Measurements from ENCODE around the gene COMTD1.

The COMTD1 gene

GRCh38 chr10:75261813-75262705 lies 26.3 kb upstream of the COMTD1 start:
- no peak overlapping the region for H3K4me3 ChIP-seq (ENCODE audit: low read depth, low read length)
- in situ Hi-C loops (cut with HindIII; ENCODE audit: low sequenced_read_pairs): no loop called here
- no peak for DNase-seq (ENCODE audit: low read depth)
- no peak for TF ChIP-seq CTCF (IDR thresholded peaks at IDR 0.05; ENCODE audit: low read depth, low read length, missing control alignments)

GRCh38 chr10:75260990-75261389 lies 25.2 kb upstream of the COMTD1 start:
- no peak for DNase-seq (ENCODE audit: low read depth)
- H3K4me3 ChIP-seq (ENCODE audit: low read depth, low read length): no peak overlapping the region
- in situ Hi-C loops (cut with HindIII; ENCODE audit: low sequenced_read_pairs): no loop called here
- TF ChIP-seq CTCF (IDR thresholded peaks at IDR 0.05; ENCODE audit: low read depth, low read length, missing control alignments): no peak

- DNase-seq (ENCODE audit: low read depth): no peak
- no peak overlapping the region for H3K4me3 ChIP-seq (ENCODE audit: low read depth, low read length)
- in situ Hi-C loops (cut with HindIII; ENCODE audit: low sequenced_read_pairs): no loop called here
- TF ChIP-seq CTCF (IDR thresholded peaks at IDR 0.05; ENCODE audit: low read depth, low read length, missing control alignments): no peak
Observed at GRCh38 chr10:75254739-75255138, 19.0 kb upstream of the COMTD1 start.

- TF ChIP-seq CTCF (IDR thresholded peaks at IDR 0.05; ENCODE audit: low read depth, low read length, missing control alignments): no peak
- no peak overlapping the region for H3K4me3 ChIP-seq (ENCODE audit: low read depth, low read length)
- in situ Hi-C loops (cut with HindIII; ENCODE audit: low sequenced_read_pairs): no loop called here
- no peak for DNase-seq (ENCODE audit: low read depth)
Observed at GRCh38 chr10:75253281-75254220, 17.8 kb upstream of the COMTD1 start.

- TF ChIP-seq CTCF (IDR thresholded peaks at IDR 0.05; ENCODE audit: low read depth, low read length, missing control alignments): no peak
- no peak overlapping the region for H3K4me3 ChIP-seq (ENCODE audit: low read depth, low read length)
- in situ Hi-C loops (cut with HindIII; ENCODE audit: low sequenced_read_pairs): no loop called here
- DNase-seq (ENCODE audit: low read depth): no peak
Observed at GRCh38 chr10:75250934-75251333, 15.2 kb upstream of the COMTD1 start.

GRCh38 chr10:75247797-75248196 lies 12.0 kb upstream of the COMTD1 start:
- H3K4me3 ChIP-seq (ENCODE audit: low read depth, low read length): no peak overlapping the region
- DNase-seq (ENCODE audit: low read depth): no peak
- in situ Hi-C loops (cut with HindIII; ENCODE audit: low sequenced_read_pairs): no loop called here
- no peak for TF ChIP-seq CTCF (IDR thresholded peaks at IDR 0.05; ENCODE audit: low read depth, low read length, missing control alignments)
